ENCODE measurements around the gene USP37.
"Not testable (repeated sequence)": the region's sequence is repeated elsewhere in the genome, so short reads cannot be mapped to it uniquely, and the experiment has no call there.

- TF ChIP-seq POLR2A (IDR thresholded peaks at IDR 0.05; ENCODE audit: low read length); GATA1 (IDR thresholded peaks at IDR 0.05; ENCODE audit: low read depth, low read length): not testable (repeated sequence)
These were observed 13.9 kb downstream of the USP37 start for GRCh38 chr2:218554225-218554624.

Measured in erythroblast (primary cell).